Measurements from ENCODE around the gene PXYLP1.

GRCh38 chr3:141272906-141273662, 41.5 kb downstream of the PXYLP1 start:
- TF ChIP-seq TAF1 (IDR thresholded peaks at IDR 0.05; ENCODE audit: low read depth, low read length) (no peak), PAX5 (IDR thresholded peaks at IDR 0.05; ENCODE audit: insufficient read depth, low read length, severe bottlenecking) (no peak)
